NCI-H510A treated with DMSO at 0.1 percent for 48 hours (cell line): ENCODE measurements around the gene LAMTOR2.
A peak's percentile ranks its signal among the peaks of the same experiment; 100 is the strongest.
"Not testable (repeated sequence)": the region's sequence is repeated elsewhere in the genome, so short reads cannot be mapped to it uniquely, and the experiment has no call there.

ENCODE experiments used
- DNase-seq: peaks from one replicate; lab custom pipeline; 2025; lab: John Stamatoyannopoulos, UW

Gene LAMTOR2

GRCh38 chr1:156054500-156055280 lies at the start of gene LAMTOR2:
Gene LAMTOR2, plus strand, starts transcription at chr1:156054782. Its CDS starts 108 bp downstream, at chr1:156054890.
- peak; percentile 97 for DNase-seq

- DNase-seq, result no peak
Observed at GRCh38 chr1:156004843-156005584, 49.6 kb upstream of the LAMTOR2 start.

- no peak for DNase-seq
Observed at GRCh38 chr1:156006666-156007376, 47.8 kb upstream of the LAMTOR2 start.

- DNase-seq, result no peak
Observed at GRCh38 chr1:156009404-156009803, 45.2 kb upstream of the LAMTOR2 start.

GRCh38 chr1:156012051-156012817 lies 42.3 kb upstream of the LAMTOR2 start:
- DNase-seq, result no peak

GRCh38 chr1:156014829-156015228 lies 39.8 kb upstream of the LAMTOR2 start:
- no peak for DNase-seq

- no peak for DNase-seq
Observed at GRCh38 chr1:156019946-156020292, 34.7 kb upstream of the LAMTOR2 start.

- peak; percentile 91 for DNase-seq
Observed at GRCh38 chr1:156020293-156021092, 34.1 kb upstream of the LAMTOR2 start, which contains the start of gene SSR2. Gene SSR2, minus strand, starts transcription at chr1:156020951. Its CDS starts 784 bp downstream, at chr1:156020167.

- no peak for DNase-seq
Observed at GRCh38 chr1:156021093-156021428, 33.5 kb upstream of the LAMTOR2 start.

GRCh38 chr1:156021954-156022353 lies 32.6 kb upstream of the LAMTOR2 start:
- no peak for DNase-seq

GRCh38 chr1:156024801-156025200 lies 29.8 kb upstream of the LAMTOR2 start:
- DNase-seq, result no peak

- no peak for DNase-seq
Observed at GRCh38 chr1:156025876-156026275, 28.7 kb upstream of the LAMTOR2 start.

- DNase-seq, result no peak
Observed at GRCh38 chr1:156026588-156026987, 28.0 kb upstream of the LAMTOR2 start.

- DNase-seq, result no peak
Observed at GRCh38 chr1:156033011-156033410, 21.6 kb upstream of the LAMTOR2 start.

GRCh38 chr1:156034991-156035390 lies 19.6 kb upstream of the LAMTOR2 start:
- not testable (repeated sequence) for DNase-seq

- no peak for DNase-seq
Observed at GRCh38 chr1:156042828-156043227, 11.8 kb upstream of the LAMTOR2 start.

- DNase-seq, result no peak
Observed at GRCh38 chr1:156045076-156045475, 9.5 kb upstream of the LAMTOR2 start.

GRCh38 chr1:156048663-156049258 lies 5.8 kb upstream of the LAMTOR2 start:
- DNase-seq, result no peak

GRCh38 chr1:156050376-156050775 lies 4.2 kb upstream of the LAMTOR2 start:
- DNase-seq, result no peak

- no peak for DNase-seq
Observed at GRCh38 chr1:156051011-156051725, 3.4 kb upstream of the LAMTOR2 start.
